DND-41 (cell line): ENCODE measurements around the gene SLC51A.

Experiments used
- ATAC-seq: fragments of 200-7000 bp; cut with Tn5 transposase; 3 replicates; pipeline ENCODE4 v1.9.1; 2021; ENCODE audit warnings: low read depth; ENCODE audit not compliant: insufficient read depth
- DNase-seq: peaks from one replicate; pipeline ENCODE4 v3.0.0-alpha.2; 2020
- H2AFZ ChIP-seq: 2 replicates; pipeline ENCODE4 v1.6.0; 2012; ENCODE audit warnings: low read depth, low read length
- H3K27ac ChIP-seq: 2 replicates; pipeline ENCODE4 v1.5.1; 2012; ENCODE audit warnings: low read length, inconsistent platforms
- H3K27me3 ChIP-seq: fragments of 200-600 bp; sonication (generic); 2 replicates; pipeline ENCODE4 v1.6.0; 2012; ENCODE audit warnings: low read length, mild to moderate bottlenecking, inconsistent platforms; ENCODE audit not compliant: insufficient read depth, poor library complexity
- H3K36me3 ChIP-seq: 2 replicates; pipeline ENCODE4 v1.5.1; 2012; ENCODE audit warnings: low read length, inconsistent platforms; ENCODE audit not compliant: insufficient read depth
- H3K4me1 ChIP-seq: 2 replicates; pipeline ENCODE4 v1.5.1; 2012; ENCODE audit warnings: mild to moderate bottlenecking, low read length; ENCODE audit not compliant: insufficient read depth
- H3K4me2 ChIP-seq: 2 replicates; pipeline ENCODE4 v1.6.0; 2012; ENCODE audit warnings: mild to moderate bottlenecking, moderate library complexity, low read length, inconsistent platforms; ENCODE audit not compliant: insufficient read depth
- H3K4me3 ChIP-seq, 2 experiments: fragments of 200-600 bp in 1 of 2; shearing (Covaris generic) in 1 of 2; 2 replicates each; pipeline ENCODE4 v1.5.1; 2012 to 2016; ENCODE audit warnings: inconsistent platforms in 2 of 2, low read length in 2 of 2, mild to moderate bottlenecking in 2 of 2, low read depth in 1 of 2, moderate library complexity in 1 of 2
- H3K79me2 ChIP-seq: 2 replicates; pipeline ENCODE4 v1.6.0; 2012; ENCODE audit warnings: low read length, inconsistent platforms; ENCODE audit not compliant: insufficient read depth
- H3K9ac ChIP-seq: 2 replicates; pipeline ENCODE4 v1.6.0; 2012; ENCODE audit warnings: low read depth, mild to moderate bottlenecking, inconsistent platforms, low read length, moderate library complexity
- H3K9me3 ChIP-seq: 2 replicates; pipeline ENCODE4 v1.5.1; 2012; ENCODE audit warnings: low read length, moderate library complexity, mild to moderate bottlenecking, inconsistent platforms; ENCODE audit not compliant: insufficient read depth, severe bottlenecking
- H4K20me1 ChIP-seq: 2 replicates; pipeline ENCODE4 v1.6.0; 2012; ENCODE audit warnings: low read length; ENCODE audit not compliant: insufficient read depth
- EZH2 ChIP-seq: IDR thresholded peaks from 3 replicates; pipeline ENCODE4 v1.6.1; 2012; ENCODE audit warnings: borderline replicate concordance, low read depth, mild to moderate bottlenecking, moderate library complexity, low read length, inconsistent platforms; ENCODE audit not compliant: severe bottlenecking
- TF ChIP-seq, protein P1 (sequence below): IDR thresholded peaks from 2 replicates; pipeline ENCODE4 v1.5.1; 2012; ENCODE audit warnings: borderline replicate concordance, low read length, moderate library complexity, mild to moderate bottlenecking; ENCODE audit not compliant: poor library complexity, severe bottlenecking; ENCODE audit errors: extremely low read depth

The SLC51A gene

DNA sequence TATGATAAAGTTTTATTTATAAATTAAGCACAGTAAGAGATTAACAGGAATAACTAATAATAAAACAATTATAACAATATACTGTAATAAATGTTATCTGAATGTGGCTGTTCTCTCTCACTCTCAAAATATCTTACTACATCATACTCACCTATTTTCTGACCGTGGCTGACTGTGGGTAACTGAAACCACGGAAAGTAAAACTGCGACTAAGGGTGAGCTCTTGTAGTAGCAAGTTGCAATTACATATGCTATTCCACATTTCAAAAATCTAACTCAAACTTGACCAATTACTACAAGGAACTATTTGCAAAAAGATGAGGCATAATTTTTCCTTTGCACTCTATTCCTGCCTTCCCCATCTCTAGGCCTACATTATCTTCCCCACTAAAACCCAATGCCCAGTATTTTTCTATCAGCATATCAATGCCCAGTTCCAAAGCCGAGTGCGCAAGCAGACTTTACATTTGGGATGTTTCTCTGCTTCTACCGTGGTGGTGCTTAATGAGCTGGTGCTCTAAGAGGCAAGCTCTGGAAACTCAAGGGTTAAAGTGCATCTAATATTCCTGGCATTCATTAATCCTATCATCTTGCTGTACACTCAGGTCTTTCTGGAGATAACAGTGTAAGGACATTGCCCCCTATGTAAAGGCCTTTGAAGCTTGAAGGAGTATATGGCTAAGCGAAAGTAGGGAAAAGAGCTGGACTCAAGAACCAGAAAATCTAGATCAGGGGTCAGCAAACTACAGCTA is 64.5 kb downstream of the SLC51A start:
- H3K79me2 ChIP-seq = peaks cover 57% of the 10 kb centered on the region
- TF ChIP-seq, protein P1, sequence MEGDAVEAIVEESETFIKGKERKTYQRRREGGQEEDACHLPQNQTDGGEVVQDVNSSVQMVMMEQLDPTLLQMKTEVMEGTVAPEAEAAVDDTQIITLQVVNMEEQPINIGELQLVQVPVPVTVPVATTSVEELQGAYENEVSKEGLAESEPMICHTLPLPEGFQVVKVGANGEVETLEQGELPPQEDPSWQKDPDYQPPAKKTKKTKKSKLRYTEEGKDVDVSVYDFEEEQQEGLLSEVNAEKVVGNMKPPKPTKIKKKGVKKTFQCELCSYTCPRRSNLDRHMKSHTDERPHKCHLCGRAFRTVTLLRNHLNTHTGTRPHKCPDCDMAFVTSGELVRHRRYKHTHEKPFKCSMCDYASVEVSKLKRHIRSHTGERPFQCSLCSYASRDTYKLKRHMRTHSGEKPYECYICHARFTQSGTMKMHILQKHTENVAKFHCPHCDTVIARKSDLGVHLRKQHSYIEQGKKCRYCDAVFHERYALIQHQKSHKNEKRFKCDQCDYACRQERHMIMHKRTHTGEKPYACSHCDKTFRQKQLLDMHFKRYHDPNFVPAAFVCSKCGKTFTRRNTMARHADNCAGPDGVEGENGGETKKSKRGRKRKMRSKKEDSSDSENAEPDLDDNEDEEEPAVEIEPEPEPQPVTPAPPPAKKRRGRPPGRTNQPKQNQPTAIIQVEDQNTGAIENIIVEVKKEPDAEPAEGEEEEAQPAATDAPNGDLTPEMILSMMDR = no peak
- TF ChIP-seq EZH2 = no peak
- no peaks in the 10 kb centered on the region for H3K36me3 ChIP-seq
- no peak overlapping the region for H3K9ac ChIP-seq
- no peak for DNase-seq
- H3K9me3 ChIP-seq = no peaks in the 10 kb centered on the region
- no peak overlapping the region for H3K27ac ChIP-seq
- H3K4me3 ChIP-seq = no peak overlapping the region
- peaks cover 10% of the 10 kb centered on the region for H3K4me1 ChIP-seq
- no peak for ATAC-seq
- 0 out of 2 replicates have a peak, but pooled peaks cover 6% of the 10 kb centered on the region for H4K20me1 ChIP-seq
- H3K4me2 ChIP-seq = no peak overlapping the region
- no peak overlapping the region for H2AFZ ChIP-seq
- no peaks in the 10 kb centered on the region for H3K27me3 ChIP-seq

GRCh38 chr3:196281962-196282361 is 65.6 kb downstream of the SLC51A start:
- ATAC-seq (no peak), DNase-seq (no peak)
- H3K79me2 ChIP-seq = peaks cover 61% of the 10 kb centered on the region
- no peak overlapping the region for H2AFZ ChIP-seq
- H3K27ac ChIP-seq = no peak overlapping the region
- TF ChIP-seq, protein P1 = no peak
- no peak for TF ChIP-seq EZH2
- 0 out of 2 replicates have a peak, but pooled peaks cover 6% of the 10 kb centered on the region for H4K20me1 ChIP-seq
- H3K27me3 ChIP-seq = no peaks in the 10 kb centered on the region
- H3K4me1 ChIP-seq = peaks cover 21% of the 10 kb centered on the region
- no peak overlapping the region for H3K4me3 ChIP-seq
- H3K9me3 ChIP-seq = no peaks in the 10 kb centered on the region
- H3K9ac ChIP-seq = no peak overlapping the region
- H3K36me3 ChIP-seq = no peaks in the 10 kb centered on the region
- H3K4me2 ChIP-seq = no peak overlapping the region
